GM18907 (cell line): ENCODE measurements around the gene NGFR.

ENCODE experiments used
- ATAC-seq: cut with Tn5 transposase; IDR thresholded peaks from one replicate; pipeline ENCODE4 v1.9.1; 2021; ENCODE audit warnings: mild to moderate bottlenecking, moderate library complexity; ENCODE audit not compliant: unreplicated experiment

Gene NGFR

GRCh38 chr17:49557312-49558024 lies 62.4 kb downstream of the NGFR start:
- no peak for ATAC-seq
